Endothelial cell of umbilical vein (primary cell): ENCODE data around the gene THOC2.

Experiments used
- EZH2 ChIP-seq: IDR thresholded peaks from 2 replicates; pipeline ENCODE4 v1.6.1; 2012; ENCODE audit warnings: borderline replicate concordance, low read depth, mild to moderate bottlenecking, moderate library complexity, low read length, inconsistent platforms; ENCODE audit not compliant: severe bottlenecking
- MYC ChIP-seq: IDR thresholded peaks from one replicate; pipeline ENCODE4 v1.6.1; 2011; ENCODE audit warnings: mild to moderate bottlenecking, low read depth, low read length
- POLR2A ChIP-seq: IDR thresholded peaks from 2 replicates; pipeline ENCODE4 v1.6.1; 2012; ENCODE audit warnings: low read depth, mild to moderate bottlenecking, control low read depth, low read length
- POLR2AphosphoS5 ChIP-seq: IDR thresholded peaks from 2 replicates; pipeline ENCODE4 v1.6.1; 2012; ENCODE audit warnings: low read depth, mild to moderate bottlenecking, control low read depth, low read length, moderate library complexity; ENCODE audit not compliant: insufficient read depth
- TF ChIP-seq, protein P1 (sequence below), 2 donors: IDR thresholded peaks; 1 replicate in 1 of 2; 2 replicates in 1 of 2; pipeline ENCODE4 v1.5.1; 2011; ENCODE audit warnings: low read length in 2 of 2, mild to moderate bottlenecking in 2 of 2, moderate library complexity in 2 of 2, control low read depth in 1 of 2, inconsistent platforms in 1 of 2, low read depth in 1 of 2; ENCODE audit not compliant: insufficient read depth in 1 of 2; ENCODE audit errors: extremely low read depth in 1 of 2
- TF ChIP-seq, protein P2 (sequence below): IDR thresholded peaks from 2 replicates; pipeline ENCODE4 v1.6.1; 2011; ENCODE audit not compliant: insufficient read depth, insufficient read length

DNA sequence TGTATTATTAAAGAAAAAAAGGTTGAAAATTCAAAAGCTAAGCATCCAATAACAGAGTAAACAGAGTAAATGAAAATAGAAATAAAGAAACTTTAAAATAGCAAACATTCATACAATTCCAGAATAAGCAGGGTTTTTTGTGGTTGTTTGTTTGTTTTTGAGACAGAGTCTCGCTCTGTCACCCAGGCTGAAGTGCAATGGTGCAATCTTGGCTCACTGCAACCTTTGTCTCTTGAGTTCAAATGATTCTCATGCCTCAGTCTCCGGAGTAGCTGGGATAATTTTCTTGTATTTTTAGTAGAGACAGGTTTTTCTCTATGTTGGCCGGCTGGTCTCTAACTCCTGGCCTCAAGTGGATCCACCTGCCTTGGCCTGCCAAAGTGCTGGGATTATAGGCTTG lies 6.6 kb upstream of the THOC2 start:
- TF ChIP-seq, protein P1, sequence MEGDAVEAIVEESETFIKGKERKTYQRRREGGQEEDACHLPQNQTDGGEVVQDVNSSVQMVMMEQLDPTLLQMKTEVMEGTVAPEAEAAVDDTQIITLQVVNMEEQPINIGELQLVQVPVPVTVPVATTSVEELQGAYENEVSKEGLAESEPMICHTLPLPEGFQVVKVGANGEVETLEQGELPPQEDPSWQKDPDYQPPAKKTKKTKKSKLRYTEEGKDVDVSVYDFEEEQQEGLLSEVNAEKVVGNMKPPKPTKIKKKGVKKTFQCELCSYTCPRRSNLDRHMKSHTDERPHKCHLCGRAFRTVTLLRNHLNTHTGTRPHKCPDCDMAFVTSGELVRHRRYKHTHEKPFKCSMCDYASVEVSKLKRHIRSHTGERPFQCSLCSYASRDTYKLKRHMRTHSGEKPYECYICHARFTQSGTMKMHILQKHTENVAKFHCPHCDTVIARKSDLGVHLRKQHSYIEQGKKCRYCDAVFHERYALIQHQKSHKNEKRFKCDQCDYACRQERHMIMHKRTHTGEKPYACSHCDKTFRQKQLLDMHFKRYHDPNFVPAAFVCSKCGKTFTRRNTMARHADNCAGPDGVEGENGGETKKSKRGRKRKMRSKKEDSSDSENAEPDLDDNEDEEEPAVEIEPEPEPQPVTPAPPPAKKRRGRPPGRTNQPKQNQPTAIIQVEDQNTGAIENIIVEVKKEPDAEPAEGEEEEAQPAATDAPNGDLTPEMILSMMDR (IDR thresholded peaks at IDR 0.05; ENCODE audit: extremely low read depth in 1 of 2, insufficient read depth in 1 of 2, low read depth in 1 of 2, low read length in 2 of 2): no peak
- no peak for TF ChIP-seq POLR2AphosphoS5
- TF ChIP-seq, protein P2, sequence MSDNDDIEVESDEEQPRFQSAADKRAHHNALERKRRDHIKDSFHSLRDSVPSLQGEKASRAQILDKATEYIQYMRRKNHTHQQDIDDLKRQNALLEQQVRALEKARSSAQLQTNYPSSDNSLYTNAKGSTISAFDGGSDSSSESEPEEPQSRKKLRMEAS: no peak
- no peak for TF ChIP-seq POLR2A
- TF ChIP-seq EZH2: no peak
- TF ChIP-seq MYC: no peak
